GM12878 (cell line): ENCODE measurements around the gene KITLG. TPM values are rescaled to one million over a fixed set of nuclear protein-coding genes. Genes with fewer than 3 reads are reported as not detected.

Experiments used
- ATAC-seq: fragments of 200-7000 bp; cut with Tn5 transposase; 3 replicates; pipeline ENCODE4 v1.9.1; 2020; ENCODE audit warnings: mild to moderate bottlenecking, moderate library complexity
- BruUV-seq: library from RNA; stranded (reverse); fragments of 400-500 nt; replicated peaks from 2 replicates; lab custom pipeline; 2021; lab: Mats Ljungman, UMichigan
- CTCF ChIA-PET: fragments of 300-600 bp; sonication (Branson Sonifier 250); formaldehyde crosslinking; extraction: SDS; loops from one replicate; lab custom pipeline; 2021; ENCODE audit warnings: inconsistent platforms; lab: Yijun Ruan, JAX
- POLR2A ChIA-PET: fragments of 350-600 bp; formaldehyde crosslinking; extraction: SDS; loops from one replicate; lab custom pipeline; 2021; ENCODE audit warnings: inconsistent platforms; lab: Charles Lee
- RAD21 ChIA-PET: fragments of 300-600 bp; sonication (Branson Sonifier 250); formaldehyde crosslinking; loops from one replicate; lab custom pipeline; 2023; ENCODE audit warnings: antibody characterized with exemption; ENCODE audit not compliant: unreplicated experiment; lab: Charles Lee
- SMC1A ChIA-PET: fragments of 300-600 bp; sonication (Branson Sonifier 250); formaldehyde crosslinking; loops from one replicate; lab custom pipeline; 2023; ENCODE audit not compliant: unreplicated experiment, uncharacterized antibody; lab: Charles Lee
- DNase-seq: peaks from one replicate; pipeline ENCODE4 v3.0.0-alpha.2; 2011; ENCODE audit warnings: low read depth, low spot score
- FAIRE-seq: peaks from 3 replicates; lab custom pipeline; 2011; peaks lifted over from hg19 to GRCh38; lab: Jason Lieb, UNC
- H2AFZ ChIP-seq: 2 replicates; pipeline ENCODE4 v1.6.0; 2011; ENCODE audit warnings: low read depth, low read length, control low read depth; ENCODE audit not compliant: control insufficient read depth
- H3K27ac ChIP-seq: 2 replicates; pipeline ENCODE4 v1.5.1; 2011; ENCODE audit warnings: control low read depth; ENCODE audit not compliant: control insufficient read depth, insufficient read depth
- H3K27me3 ChIP-seq, 2 experiments: replicated peaks in 1 of 2; 2 replicates each; pipeline versions ENCODE4 v1.6.0 to v1.6.1; 2011; ENCODE audit warnings: low read length in 1 of 2; ENCODE audit not compliant: control insufficient read depth in 2 of 2, insufficient read depth in 2 of 2
- H3K36me3 ChIP-seq, 2 experiments: 2 replicates each; pipeline ENCODE4 v1.5.1; 2011; ENCODE audit warnings: low read length in 1 of 2; ENCODE audit not compliant: control insufficient read depth in 2 of 2, insufficient read depth in 2 of 2
- H3K4me1 ChIP-seq: 2 replicates; pipeline ENCODE4 v1.6.1; 2011; ENCODE audit warnings: mild to moderate bottlenecking, low read length, moderate library complexity, mixed read lengths; ENCODE audit not compliant: control insufficient read depth, insufficient read depth
- H3K4me2 ChIP-seq: 2 replicates; pipeline ENCODE4 v1.6.0; 2011; ENCODE audit warnings: control low read depth; ENCODE audit not compliant: control insufficient read depth, insufficient read depth
- H3K4me3 ChIP-seq: fragments of 200-600 bp; sonication (generic); 2 replicates; pipeline ENCODE4 v1.5.1; 2016
- H3K79me2 ChIP-seq: 2 replicates; pipeline ENCODE4 v1.6.0; 2011; ENCODE audit warnings: low read length; ENCODE audit not compliant: control insufficient read depth, insufficient read depth
- H3K9ac ChIP-seq: 2 replicates; pipeline ENCODE4 v1.8.0; 2011; ENCODE audit warnings: low read length, control low read depth, mixed read lengths; ENCODE audit not compliant: control insufficient read depth, insufficient read depth
- H3K9me3 ChIP-seq: replicated peaks from 3 replicates; pipeline ENCODE4 v1.5.1; 2011; ENCODE audit warnings: mild to moderate bottlenecking, low read length; ENCODE audit not compliant: control insufficient read depth, insufficient read depth
- H4K20me1 ChIP-seq: 2 replicates; pipeline ENCODE4 v1.6.0; 2011; ENCODE audit not compliant: control insufficient read depth, insufficient read depth
- BMI1 ChIP-seq: fragments of 450-650 bp; IDR thresholded peaks from 2 replicates; pipeline ENCODE4 v1.6.1; 2016; ENCODE audit warnings: mild to moderate bottlenecking, moderate library complexity, borderline replicate concordance
- CHD4 ChIP-seq: fragments of 200-600 bp; sonication (generic); IDR thresholded peaks from 2 replicates; pipeline ENCODE4 v1.6.1; 2016; ENCODE audit warnings: mild to moderate bottlenecking
- CREB1 ChIP-seq: IDR thresholded peaks from 2 replicates; pipeline ENCODE4 v1.6.1; 2012; ENCODE audit warnings: low read depth, mild to moderate bottlenecking, inconsistent platforms
- MLLT1 ChIP-seq: fragments of 450-650 bp; IDR thresholded peaks from 2 replicates; pipeline ENCODE4 v1.6.1; 2016; ENCODE audit warnings: mild to moderate bottlenecking
- MYB ChIP-seq: fragments of 150-350 bp; IDR thresholded peaks from 2 replicates; pipeline ENCODE4 v1.6.1; 2014; ENCODE audit warnings: mild to moderate bottlenecking, low read depth, low read length, borderline replicate concordance
- MYC ChIP-seq: IDR thresholded peaks from 2 replicates; pipeline ENCODE4 v1.6.1; 2011; ENCODE audit warnings: mild to moderate bottlenecking, low read length, moderate library complexity, inconsistent platforms; ENCODE audit not compliant: insufficient read depth, insufficient replicate concordance, insufficient read length, severe bottlenecking
- NR2C1 ChIP-seq: fragments of 450-650 bp; IDR thresholded peaks from 2 replicates; pipeline ENCODE4 v1.6.1; 2017; ENCODE audit warnings: antibody characterized with exemption, mild to moderate bottlenecking, moderate library complexity
- PAX8 ChIP-seq: fragments of 450-650 bp; IDR thresholded peaks from 2 replicates; pipeline ENCODE4 v1.6.1; 2017; ENCODE audit warnings: mild to moderate bottlenecking, moderate library complexity
- PKNOX1 ChIP-seq: fragments of 450-650 bp; IDR thresholded peaks from 2 replicates; pipeline ENCODE4 v1.6.1; 2016; ENCODE audit warnings: mild to moderate bottlenecking
- RAD51 ChIP-seq: fragments of 450-650 bp; IDR thresholded peaks from 2 replicates; pipeline ENCODE4 v1.6.1; 2016; ENCODE audit warnings: moderate library complexity, mild to moderate bottlenecking, inconsistent platforms
- SKIL ChIP-seq: fragments of 450-650 bp; IDR thresholded peaks from 2 replicates; pipeline ENCODE4 v1.6.1; 2017; ENCODE audit warnings: mild to moderate bottlenecking, low read depth, inconsistent platforms; ENCODE audit not compliant: poor library complexity, severe bottlenecking
- SRF ChIP-seq, 2 experiments: IDR thresholded peaks; 2 replicates each; pipeline ENCODE4 v1.6.1; 2011; ENCODE audit warnings: low read depth in 2 of 2, low read length in 2 of 2, mild to moderate bottlenecking in 1 of 2, moderate library complexity in 1 of 2
- YBX1 ChIP-seq: fragments of 450-650 bp; IDR thresholded peaks from 2 replicates; pipeline ENCODE4 v1.6.1; 2016; ENCODE audit warnings: antibody characterized with exemption
- ZNF24 ChIP-seq: fragments of 450-650 bp; IDR thresholded peaks from 2 replicates; pipeline ENCODE4 v1.6.1; 2017; ENCODE audit warnings: antibody characterized with exemption, mild to moderate bottlenecking
- ZNF592 ChIP-seq: fragments of 450-650 bp; IDR thresholded peaks from 2 replicates; pipeline ENCODE4 v1.6.1; 2017; ENCODE audit warnings: mild to moderate bottlenecking, moderate library complexity
- ZSCAN29 ChIP-seq: fragments of 450-650 bp; IDR thresholded peaks from 2 replicates; pipeline ENCODE4 v1.6.1; 2017; ENCODE audit warnings: mild to moderate bottlenecking, moderate library complexity
- WGBS: methylation state at CpG from one replicate; pipeline ENCODE4 v1.1.6; 2016; ENCODE audit warnings: low lambda C conversion rate; ENCODE audit not compliant: insufficient replicate concordance, insufficient coverage; ENCODE audit errors: missing lambda C conversion rate; 5-methylcytosine and 5-hydroxymethylcytosine counted together
- in situ Hi-C: fragments of 300-500 bp; cut with MboI; formaldehyde crosslinking; loops from 9 replicates; pipeline ENCODE4 v1.14.3; 2018; ENCODE audit warnings: mixed read lengths
- intact Hi-C: fragments of 100-400 bp; cut with micrococcal nuclease; formaldehyde crosslinking; loops from one replicate; pipeline ENCODE4 v1.14.2; 2022; ENCODE audit not compliant: unreplicated experiment
- polyA plus RNA-seq, 11 experiments: library from polyadenylated mRNA; depleted of rRNA in 4 of 11; unstranded in 6 of 11; stranded (reverse) in 5 of 11; fragments of >200 nt; fragmentation: Nextera tagmentation in 4 of 11; fragmentation: Illumina TruSeq in 1 of 11; extraction: Ambion mirVana in 4 of 11; extraction: Trizol in 1 of 11; gene quantifications; 1 replicate in 1 of 11; 2 replicates in 10 of 11; pipeline versions ENCODE4 v1.2.1 to v1.2.3, GENCODE V29; 2011 to 2016; ENCODE audit warnings: inconsistent platforms in 2 of 11, missing spikeins in 2 of 11, low read depth in 1 of 11
- total RNA-seq, 4 experiments: library from RNA; depleted of rRNA in 3 of 4; stranded (reverse); fragments of >200 nt in 3 of 4; fragmentation: Illumina TruSeq in 1 of 4; extraction: Trizol in 1 of 4; gene quantifications; 2 replicates each; pipeline versions ENCODE4 v1.2.1 to v1.2.3, GENCODE V29; 2013 to 2021

KITLG gene
- total and polyA plus RNA-seq, 10 of the 15 experiments (the other 5 are each of a cell fraction or from before 2014, with no cell fraction given) = 0.02 to 0.51 (median 0.09) TPM; not detected in 1

GRCh38 chr12:88469154-88469553 lies 111.1 kb downstream of the KITLG start (continued):
- TF ChIP-seq YBX1 (no peak), RAD51 (no peak), PAX8 (no peak)

- no peak overlapping the region for H3K27ac ChIP-seq
- H3K36me3 ChIP-seq = no peaks in the 10 kb centered on the region
- no peak overlapping the region for H3K9ac ChIP-seq
- ATAC-seq (no peak), FAIRE-seq (no peak), DNase-seq (no peak)
- no TSS peak for BruUV-seq
- H3K4me2 ChIP-seq = no peak overlapping the region
- no peaks in the 10 kb centered on the region for H3K79me2 ChIP-seq
- no peaks in the 10 kb centered on the region for H3K9me3 ChIP-seq
- ChIA-PET SMC1A (no interaction called here), RAD21 (no interaction called here), POLR2A (no interaction called here), CTCF (no interaction called here)
- no peaks in the 10 kb centered on the region for H3K4me1 ChIP-seq
- 5% methylated on average over 1 of the region's 1 CpG for WGBS
- no peaks in the 10 kb centered on the region for H3K27me3 ChIP-seq
- intact Hi-C loops = no loop called here
- H4K20me1 ChIP-seq = no peaks in the 10 kb centered on the region
- H2AFZ ChIP-seq = no peak overlapping the region
- no peak overlapping the region for H3K4me3 ChIP-seq
- in situ Hi-C loops = no loop called here
- no peak for TF ChIP-seq CREB1
- no peak for TF ChIP-seq SRF (IDR thresholded peaks at IDR 0.05; ENCODE audit: low read depth in 2 of 2, low read length in 2 of 2)
- TF ChIP-seq MYC = no peak
- no peak for TF ChIP-seq BMI1
- TF ChIP-seq CHD4 = no peak
- no peak for TF ChIP-seq MLLT1
- no peak for TF ChIP-seq NR2C1
- no peak for TF ChIP-seq ZNF592
- no peak for TF ChIP-seq SKIL
- TF ChIP-seq ZSCAN29 = no peak
- TF ChIP-seq MYB = no peak
- TF ChIP-seq PKNOX1 = no peak
- no peak for TF ChIP-seq ZNF24
Measured at GRCh38 chr12:88468581-88468980, 111.7 kb downstream of the KITLG start.
